T-helper 1 cell treated with Interleukin-12 subunit alpha and Interleukin-12 subunit beta and Interleukin-4 antibody, amounts not matched to agents 30 ng/mL and 1 ng/mL, for 36 hours (primary cell): ENCODE measurements around the gene CHD2. TPM values are rescaled to one million over a fixed set of nuclear protein-coding genes. Genes with fewer than 3 reads are reported as not detected.
"Not testable (repeated sequence)": the region's sequence is repeated elsewhere in the genome, so short reads cannot be mapped to it uniquely, and the experiment has no call there.

Experiments
- intact Hi-C: fragments of 100-400 bp; cut with micrococcal nuclease; formaldehyde crosslinking; loops from one replicate; pipeline ENCODE4 v1.15.1; 2024
- total RNA-seq: library from RNA; stranded (reverse); gene quantifications from 2 replicates; pipeline ENCODE4 v1.2.3, GENCODE V29; 2022

CHD2 gene
- total RNA-seq: 140 and 146 TPM in 2 replicates

GRCh38 chr15:92899948-92900730 is at the start of gene CHD2:
Gene CHD2 (plus strand): TSS chr15:92900324. CDS start chr15:92901238, 914 bp downstream.
- intact Hi-C loops: loop anchor here (1.0 to 10.0 kb wide), 7 partner anchors 13 to 1965 kb away; partner anchors contain the start of genes HDDC3, MCTP2 and UNC45A

GRCh38 chr15:92853222-92853621 is 46.9 kb upstream of the CHD2 start:
- intact Hi-C loops: no loop called here

GRCh38 chr15:92861742-92862141 is 38.4 kb upstream of the CHD2 start:
- intact Hi-C loops: no loop called here

GRCh38 chr15:92864127-92864814 is 35.9 kb upstream of the CHD2 start:
- intact Hi-C loops: no loop called here

GRCh38 chr15:92869263-92869940 is 30.7 kb upstream of the CHD2 start:
- intact Hi-C loops: no loop called here

- intact Hi-C loops: no loop called here
These were observed 30.0 kb upstream of the CHD2 start for GRCh38 chr15:92870010-92870591.

- intact Hi-C loops: not testable (repeated sequence)
These were observed 27.2 kb upstream of the CHD2 start for GRCh38 chr15:92872967-92873366.

GRCh38 chr15:92877000-92877399 is 23.1 kb upstream of the CHD2 start:
- intact Hi-C loops: no loop called here

- intact Hi-C loops: no loop called here
These were observed 22.7 kb upstream of the CHD2 start for GRCh38 chr15:92877416-92877815.

- intact Hi-C loops: no loop called here
These were observed 21.5 kb upstream of the CHD2 start for GRCh38 chr15:92878593-92879053.

GRCh38 chr15:92879949-92880725 is 20.0 kb upstream of the CHD2 start:
- intact Hi-C loops: loop anchor here (10.0 kb wide), 1 partner anchor 1025 kb away; the partner anchor contains the start of gene SLCO3A1

- intact Hi-C loops: loop anchor here (10.0 kb wide), 1 partner anchor 1026 kb away; the partner anchor contains the start of gene SLCO3A1
These were observed 19.3 kb upstream of the CHD2 start for GRCh38 chr15:92880796-92881195.

GRCh38 chr15:92881211-92881754 is 18.8 kb upstream of the CHD2 start:
- intact Hi-C loops: loop anchor here (10.0 kb wide), 1 partner anchor 1026 kb away; the partner anchor contains the start of gene SLCO3A1

GRCh38 chr15:92881802-92882696 is 18.1 kb upstream of the CHD2 start:
- intact Hi-C loops: loop anchor here (1.0 to 10.0 kb wide), 9 partner anchors 18 to 1027 kb away; partner anchors contain the start of genes CHD2 and SLCO3A1

GRCh38 chr15:92882697-92883162 is 17.4 kb upstream of the CHD2 start:
- intact Hi-C loops: loop anchor here (1.0 to 10.0 kb wide), 9 partner anchors 18 to 1028 kb away; partner anchors contain the start of genes CHD2 and SLCO3A1

GRCh38 chr15:92883163-92883875 is 16.8 kb upstream of the CHD2 start:
- intact Hi-C loops: loop anchor here (10.0 kb wide), 1 partner anchor 1029 kb away; the partner anchor contains the start of gene SLCO3A1

GRCh38 chr15:92883876-92884435 is 16.2 kb upstream of the CHD2 start:
- intact Hi-C loops: loop anchor here (10.0 kb wide), 1 partner anchor 1029 kb away; the partner anchor contains the start of gene SLCO3A1
